Stimulated activated CD8-positive, alpha-beta memory T cell treated with anti-CD3 and anti-CD28 coated beads, Interleukin-12 subunit alpha, Interleukin-12 subunit beta, amount 100 ng/mL, for 24 hours (primary cell): ENCODE results near the gene CR1.
"Not testable (repeated sequence)": the region's sequence is repeated elsewhere in the genome, so short reads cannot be mapped to it uniquely, and the experiment has no call there.

Experiments used
- DNase-seq: peaks from one replicate; pipeline ENCODE4 v3.0.0-alpha.2; 2020; ENCODE audit errors: extremely low read depth

Gene CR1

DNA sequence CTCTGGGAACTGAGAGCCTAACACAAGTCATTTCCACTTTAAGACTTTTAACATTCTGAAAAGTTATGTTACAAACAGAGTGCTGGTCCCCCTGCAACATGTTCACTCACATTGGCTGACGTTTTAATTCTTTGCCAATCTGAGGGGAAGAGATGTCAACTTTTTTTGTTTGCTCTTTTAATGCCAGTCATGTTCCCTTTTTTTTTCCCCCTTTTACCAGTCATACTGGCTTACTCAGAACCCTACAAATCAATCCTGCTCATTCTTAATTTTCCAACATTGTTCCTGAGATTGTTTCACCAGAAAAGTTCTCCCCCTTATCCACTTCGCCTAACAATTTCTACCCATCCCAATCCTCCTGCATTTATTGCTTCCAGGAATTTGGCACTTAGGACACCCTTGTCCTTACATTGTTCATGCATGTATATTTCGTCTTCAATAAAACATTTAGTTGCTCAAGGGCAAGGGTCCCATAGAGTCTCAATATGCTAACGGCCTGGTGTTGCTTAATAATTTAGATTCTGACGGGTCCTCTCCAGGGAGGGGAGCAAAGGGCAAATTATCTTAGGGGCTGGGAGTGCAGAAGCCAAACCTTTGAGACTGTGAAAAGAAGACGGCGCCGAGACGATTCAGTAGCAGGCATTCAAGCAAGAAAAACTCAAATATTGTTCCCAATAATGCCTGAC lies 148.4 kb downstream of the CR1 start:
- no peak for DNase-seq

DNA sequence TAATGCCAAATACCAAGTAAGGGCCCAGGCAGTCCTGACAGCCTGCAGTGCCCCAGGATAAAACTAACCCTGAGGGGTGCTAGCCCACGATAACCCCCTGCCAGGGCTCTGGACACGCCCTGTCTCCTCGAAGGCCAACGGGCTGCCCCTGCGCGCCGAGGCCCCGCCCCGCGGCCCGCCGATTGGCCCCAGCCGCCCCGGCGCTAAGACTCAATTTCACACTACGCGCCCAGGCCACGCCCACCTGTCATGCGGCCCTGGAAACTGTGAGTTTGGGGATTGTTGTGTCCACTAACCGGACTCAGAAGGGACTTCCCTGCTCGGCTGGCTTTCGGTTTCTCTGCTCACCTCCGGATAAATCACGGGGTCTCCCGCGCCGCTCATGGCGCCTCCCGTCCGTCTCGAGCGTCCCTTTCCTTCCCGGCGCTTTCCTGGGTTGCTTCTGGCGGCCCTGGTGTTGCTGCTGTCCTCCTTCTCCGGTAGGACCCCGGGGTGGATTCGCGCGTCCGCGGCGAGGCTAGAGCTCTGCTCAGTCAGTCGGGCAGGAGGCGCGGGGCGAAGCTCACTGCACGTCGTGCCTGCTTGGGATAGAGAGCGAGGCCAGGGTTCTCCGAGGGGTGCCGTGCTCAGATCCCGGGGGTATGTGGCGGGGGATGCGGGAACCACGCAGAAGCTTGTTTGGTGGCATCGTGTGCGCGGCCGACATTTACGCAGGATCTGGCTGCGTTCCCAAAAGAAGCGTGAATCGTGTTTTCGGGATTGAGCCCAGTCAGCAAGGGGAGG lies 149.1 kb downstream of the CR1 start, which contains the start of gene CR1L:
TSS of gene CR1L (plus strand) at position 282 of the 783 bp plus-strand sequence. CDS start at position 383, 101 bp downstream.
- DNase-seq: peak; percentile 38

DNA sequence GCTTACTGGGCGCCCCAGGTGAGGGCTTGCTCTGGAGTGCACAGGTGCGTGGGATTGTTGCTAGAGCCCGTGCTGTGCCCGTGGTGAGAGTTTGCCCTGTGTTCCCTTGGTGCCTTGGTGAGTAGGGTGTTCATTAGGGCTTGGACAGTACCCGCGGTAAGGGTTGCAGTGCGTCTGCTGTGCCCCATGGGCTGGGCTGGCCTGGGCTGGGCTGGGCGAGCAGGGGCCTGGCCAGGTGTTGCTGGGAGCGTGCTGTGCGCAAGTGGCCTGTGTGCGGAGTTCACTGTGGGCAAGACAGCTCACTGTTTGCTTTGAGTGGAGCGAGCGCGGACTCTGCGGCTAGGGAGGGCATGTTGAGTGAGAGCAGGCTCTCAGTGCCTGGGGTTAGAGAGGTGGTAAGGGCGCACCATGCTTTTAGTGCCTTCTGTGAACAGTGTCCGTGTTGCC lies 149.7 kb downstream of the CR1 start:
- no peak for DNase-seq

DNA sequence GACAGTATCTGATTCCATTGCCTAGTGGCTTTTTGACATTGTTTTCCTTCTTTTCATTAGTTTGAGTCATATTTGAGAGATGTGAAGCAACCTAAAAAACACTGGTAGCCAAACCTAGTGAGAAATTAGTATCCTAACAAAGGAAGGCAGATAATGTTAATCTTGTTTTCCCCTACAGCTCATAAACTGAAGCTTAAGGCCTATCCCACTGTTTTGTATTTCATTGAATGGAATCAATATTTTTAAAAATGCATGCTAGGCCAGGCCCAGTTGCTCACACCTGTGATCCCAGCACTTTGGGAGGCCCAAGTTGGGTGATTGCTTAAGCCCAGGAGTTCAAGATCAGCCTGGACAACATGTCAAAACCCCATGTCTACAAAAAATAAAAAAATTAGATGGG lies 150.2 kb downstream of the CR1 start:
- no peak for DNase-seq

DNA sequence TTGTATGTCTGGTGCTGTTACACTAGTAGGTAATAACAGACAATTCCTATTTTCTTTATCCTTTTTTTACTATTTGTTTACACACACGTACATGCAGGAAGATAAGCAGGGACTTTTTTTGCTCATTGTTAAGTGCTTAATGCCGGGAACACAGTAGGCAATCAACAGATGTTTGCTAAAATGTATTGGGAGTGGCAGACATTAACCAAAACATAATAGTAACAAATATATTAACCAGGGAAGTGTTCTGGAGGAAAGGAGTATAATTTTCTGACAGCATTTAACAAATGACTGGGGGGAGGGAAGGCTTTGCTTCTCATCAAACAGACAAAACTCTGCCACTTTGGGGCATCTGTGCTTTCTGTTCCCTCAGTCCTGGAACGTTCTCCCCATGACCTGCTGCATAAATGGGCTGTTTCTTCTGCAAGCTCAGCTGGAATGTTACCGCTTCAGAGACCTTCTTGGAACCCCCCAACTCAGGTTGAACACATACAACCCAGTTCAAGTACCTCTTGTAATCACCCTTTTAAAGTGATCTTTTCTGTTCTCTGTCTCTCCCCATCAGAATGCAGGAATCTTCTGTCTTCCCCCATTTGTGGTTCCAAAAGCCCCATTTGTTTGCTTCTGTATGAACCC lies 151.1 kb downstream of the CR1 start:
- DNase-seq: no peak

DNA sequence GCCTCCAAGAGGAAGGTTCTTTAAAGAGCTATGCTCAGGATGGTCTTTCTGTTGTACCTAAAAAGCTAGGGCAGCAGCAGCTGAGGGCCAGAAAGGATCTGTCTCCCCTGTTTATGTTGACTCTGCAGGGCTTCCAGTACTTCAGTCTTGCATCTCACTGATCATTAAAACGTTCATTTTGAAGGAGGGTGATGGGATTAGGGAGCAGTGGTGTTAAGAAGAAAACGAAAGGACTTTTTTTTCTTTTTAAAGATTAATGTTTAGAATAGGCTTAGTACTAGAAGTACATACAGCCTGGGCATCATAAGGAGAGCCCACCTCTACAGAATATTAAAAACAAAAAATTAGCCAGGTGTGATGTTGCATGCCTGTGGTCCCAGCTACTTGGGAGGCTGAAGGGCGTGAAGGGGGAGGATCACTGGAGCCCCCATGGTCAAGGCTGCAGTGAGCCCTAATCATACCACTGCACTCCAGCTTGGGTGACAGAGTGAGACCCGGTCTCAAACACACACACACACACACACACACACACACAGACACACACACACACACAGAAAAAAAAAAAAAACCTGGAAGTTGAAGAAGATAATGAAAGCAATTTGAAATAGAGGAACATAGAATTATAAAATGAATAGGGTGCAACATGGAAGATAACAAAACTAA lies 151.8 kb downstream of the CR1 start:
- DNase-seq: no peak

DNA sequence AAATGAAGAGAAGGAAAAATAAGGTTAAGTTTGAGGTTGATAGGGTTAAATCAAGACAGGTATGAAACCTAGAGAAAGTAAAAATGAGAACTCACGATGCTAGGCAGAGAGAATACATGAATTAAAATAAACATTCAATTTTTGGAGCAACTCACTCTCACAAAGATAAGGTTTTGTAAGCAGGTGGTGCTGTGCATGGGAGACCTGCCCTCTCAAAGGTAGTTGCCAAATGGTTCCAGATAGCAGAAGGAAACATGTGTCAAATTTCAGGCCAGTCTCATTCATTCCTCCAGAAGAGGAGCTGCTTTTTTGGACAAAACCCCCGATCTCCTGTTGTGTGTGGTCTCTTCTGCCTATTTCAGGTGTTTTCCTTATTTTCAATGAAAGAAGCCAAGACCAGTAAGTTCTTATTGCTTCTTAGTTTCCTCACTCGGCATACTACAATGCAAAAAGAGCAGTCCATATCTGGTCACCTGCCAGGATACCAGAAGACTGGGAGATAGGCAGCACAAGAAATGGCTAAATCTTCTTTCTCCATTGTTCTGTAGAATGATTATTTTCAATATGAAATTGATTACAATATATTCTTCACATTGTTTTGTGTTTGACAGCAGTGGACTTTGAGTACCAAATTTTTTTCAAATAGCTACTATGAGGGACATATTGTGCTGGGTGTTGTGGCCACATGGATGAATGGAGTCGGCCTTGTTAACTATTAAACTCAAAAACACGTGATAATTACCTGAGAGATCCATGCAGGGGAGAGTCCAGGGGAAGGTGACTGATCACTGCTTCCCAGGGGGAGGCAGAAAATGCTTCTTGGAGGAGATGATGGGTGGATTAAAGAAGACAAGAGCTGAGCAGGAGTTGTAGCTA lies 152.6 kb downstream of the CR1 start:
- no peak for DNase-seq

DNA sequence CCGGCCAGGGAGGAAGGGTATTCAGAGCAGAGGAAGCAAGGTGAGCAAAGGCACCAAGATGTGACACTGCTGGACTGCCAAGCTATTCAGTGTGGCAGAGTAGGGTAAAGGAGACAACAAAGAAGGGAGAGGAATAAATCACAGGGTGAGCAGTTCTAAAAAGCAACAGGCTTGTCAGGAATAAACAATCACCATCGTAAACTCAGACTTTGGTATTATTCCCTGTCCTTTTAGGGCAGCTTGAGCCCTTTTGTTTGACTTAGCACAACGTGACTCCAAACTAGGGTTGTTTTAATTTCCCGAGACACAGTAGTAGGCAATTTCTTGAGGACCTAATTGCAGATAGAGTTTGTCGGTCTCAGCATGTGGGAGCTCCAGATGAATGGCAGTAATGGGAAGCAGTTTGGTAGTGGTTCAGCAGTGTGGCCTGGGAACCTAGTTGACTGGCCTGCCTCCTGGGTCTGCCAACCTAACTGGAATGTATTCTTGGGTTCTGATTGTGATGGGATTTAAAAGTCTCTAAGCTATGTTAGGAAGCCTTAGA lies 153.3 kb downstream of the CR1 start:
- no peak for DNase-seq

DNA sequence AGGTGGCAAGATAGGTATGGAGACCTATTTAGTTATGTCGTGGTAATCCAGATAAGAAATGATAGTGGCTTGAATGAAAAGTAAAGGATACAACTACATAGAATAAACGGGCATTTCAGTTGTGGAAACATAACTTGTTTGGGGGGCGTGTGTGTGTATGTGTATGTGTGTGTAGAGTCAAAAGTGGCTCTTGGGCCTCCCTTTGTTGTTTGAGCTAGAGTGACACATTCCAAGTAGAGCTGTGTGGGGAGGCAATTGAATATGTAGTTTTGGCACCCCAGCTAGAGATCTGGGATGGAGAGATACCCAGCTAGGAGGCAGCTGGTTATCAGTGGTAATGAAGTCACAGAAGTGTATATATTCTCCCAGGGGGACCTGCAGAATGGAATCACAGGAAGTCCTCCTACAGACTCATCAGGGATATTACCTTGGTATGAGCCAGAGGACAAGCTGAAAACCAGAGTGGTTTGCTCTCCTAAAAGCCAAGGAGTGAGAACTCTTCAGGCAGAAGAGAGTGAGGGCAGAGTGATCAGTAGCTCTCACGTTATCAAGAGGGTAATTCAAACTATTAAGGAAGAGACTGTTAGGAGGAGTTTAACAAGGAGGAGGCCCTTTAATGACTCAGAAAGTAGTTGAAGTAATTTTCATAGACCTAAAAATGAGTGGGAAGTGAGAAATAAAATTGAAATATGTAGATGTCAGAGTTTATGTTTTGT lies 154.1 kb downstream of the CR1 start:
- no peak for DNase-seq

DNA sequence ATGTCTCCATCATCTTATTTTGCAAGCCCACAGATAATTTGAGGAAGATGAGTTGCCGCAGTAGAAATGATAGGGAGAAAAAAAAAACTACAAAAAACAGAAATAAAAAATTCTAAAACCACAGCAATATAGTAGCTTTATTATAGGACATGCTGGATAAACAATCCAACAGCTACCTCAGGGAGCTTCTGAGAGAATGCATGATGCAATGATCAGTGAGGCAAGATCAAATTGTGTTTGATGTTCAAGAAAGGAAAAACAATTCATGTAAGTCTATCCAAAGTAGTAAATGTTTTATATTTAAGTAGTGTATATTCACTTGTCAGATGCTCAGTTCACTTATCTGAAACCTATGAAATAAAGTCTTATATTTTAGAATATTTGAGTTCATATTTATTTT lies 155.6 kb downstream of the CR1 start:
- no peak for DNase-seq

DNA sequence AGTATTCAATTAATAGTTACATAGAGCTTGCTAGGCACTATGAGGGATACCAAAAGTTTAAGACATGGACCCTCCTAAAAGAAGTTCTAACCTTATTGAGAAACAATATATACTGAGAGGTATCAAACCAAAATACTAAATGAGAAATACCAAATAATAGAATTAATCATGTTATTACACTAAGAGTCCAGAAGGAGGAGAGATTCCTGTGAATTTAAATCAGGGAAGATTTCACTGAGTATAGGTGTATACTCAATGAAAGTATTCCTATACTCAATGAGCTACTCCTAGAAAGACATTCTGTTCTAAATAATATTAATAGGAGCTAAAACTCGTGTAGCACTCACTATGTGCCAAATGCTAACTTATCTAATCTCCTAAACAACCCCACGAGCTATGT lies 158.4 kb downstream of the CR1 start:
- no peak for DNase-seq

DNA sequence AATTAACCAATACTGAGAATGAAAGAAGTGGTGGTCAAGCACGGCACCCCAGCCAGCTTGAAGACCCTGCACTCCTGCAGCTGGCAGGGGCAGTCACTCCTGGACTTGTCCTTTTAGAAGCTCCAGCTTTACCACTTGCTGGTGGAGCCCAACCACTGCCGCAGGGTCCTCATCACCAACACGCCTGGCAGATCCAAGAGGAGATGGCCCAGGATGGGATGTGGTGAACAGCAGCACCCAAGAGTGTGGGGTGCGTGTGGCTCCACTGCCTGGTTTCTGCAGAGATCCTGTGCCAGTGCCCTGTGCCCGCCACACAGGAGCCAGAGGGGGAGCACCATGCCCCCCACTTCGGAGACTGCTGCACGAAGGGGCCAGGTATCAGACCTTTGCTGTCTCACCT lies 162.5 kb downstream of the CR1 start:
- no peak for DNase-seq

DNA sequence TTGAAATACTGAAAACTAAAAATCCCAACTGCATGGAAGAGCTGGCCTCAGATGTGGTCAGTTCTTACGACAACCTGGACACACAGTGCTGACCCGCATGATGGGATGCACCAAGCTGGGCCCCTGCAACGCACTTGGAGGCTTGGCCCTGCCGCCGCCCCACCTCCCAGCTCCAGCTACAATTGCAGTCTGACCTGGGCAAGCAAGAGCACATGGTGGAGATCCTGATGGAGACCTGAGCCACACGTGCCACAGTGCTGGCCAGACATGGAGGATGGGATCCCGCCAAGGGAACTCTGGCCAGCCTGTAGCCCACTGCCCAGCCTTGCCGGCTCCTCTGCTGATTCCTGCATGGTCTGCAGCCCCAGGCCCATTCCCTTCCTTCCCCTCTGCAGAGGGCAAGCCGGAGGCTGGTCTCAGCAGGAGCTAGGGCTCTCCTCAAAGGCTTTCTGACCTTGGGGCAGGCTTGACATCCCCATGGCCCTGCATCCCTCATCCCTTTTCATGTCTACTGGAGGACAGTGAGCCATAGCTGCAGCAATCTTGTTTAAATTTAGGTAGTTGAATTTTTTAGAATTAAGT lies 163.0 kb downstream of the CR1 start:
- no peak for DNase-seq

DNA sequence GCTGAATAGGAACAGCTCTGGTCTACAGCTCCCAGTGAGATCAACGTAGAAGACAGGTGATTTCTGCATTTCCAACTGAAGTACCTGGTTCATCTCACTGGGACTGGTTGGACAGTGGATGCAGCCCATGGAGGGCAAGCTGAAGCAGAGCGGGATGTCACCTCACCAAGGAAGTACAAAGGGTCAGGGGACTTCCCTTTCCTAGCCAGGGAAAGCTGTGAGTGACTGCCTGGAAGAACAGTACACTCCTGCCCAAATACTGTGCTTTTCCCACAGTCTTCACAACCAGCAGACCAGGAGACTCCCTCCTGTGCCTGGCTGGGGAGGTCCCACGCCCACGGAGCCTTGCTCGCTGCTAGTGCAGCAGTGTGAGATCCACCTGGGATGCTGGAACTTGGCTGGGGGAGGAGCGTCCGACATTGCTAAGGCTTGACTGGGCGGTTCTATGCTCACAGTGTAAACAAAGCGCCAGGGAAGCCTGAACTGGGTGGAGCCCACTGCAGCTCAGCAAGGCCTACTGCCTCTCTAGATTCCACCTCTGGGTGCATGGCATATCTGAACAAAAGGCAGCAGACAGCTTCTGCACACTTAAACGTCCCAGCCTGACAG lies 163.7 kb downstream of the CR1 start:
- DNase-seq: no peak

DNA sequence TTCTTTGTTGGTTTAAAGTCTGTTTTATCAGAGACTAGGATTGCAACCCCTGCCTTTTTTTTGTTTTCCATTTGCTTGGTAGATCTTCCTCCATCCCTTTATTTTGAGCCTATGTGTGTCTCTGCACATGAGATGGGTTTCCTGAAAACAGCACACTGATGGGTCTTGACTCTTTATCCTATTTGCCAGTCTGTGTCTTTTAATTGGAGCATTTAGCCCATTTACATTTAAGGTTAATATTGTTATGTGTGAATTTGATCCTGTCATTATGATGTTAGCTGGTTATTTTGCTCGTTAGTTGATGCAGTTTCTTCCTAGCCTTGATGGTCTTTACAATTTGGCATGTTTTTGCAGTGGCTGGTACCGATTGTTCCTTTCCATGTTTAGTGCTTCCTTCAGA lies 165.5 kb downstream of the CR1 start:
- not testable (repeated sequence) for DNase-seq

DNA sequence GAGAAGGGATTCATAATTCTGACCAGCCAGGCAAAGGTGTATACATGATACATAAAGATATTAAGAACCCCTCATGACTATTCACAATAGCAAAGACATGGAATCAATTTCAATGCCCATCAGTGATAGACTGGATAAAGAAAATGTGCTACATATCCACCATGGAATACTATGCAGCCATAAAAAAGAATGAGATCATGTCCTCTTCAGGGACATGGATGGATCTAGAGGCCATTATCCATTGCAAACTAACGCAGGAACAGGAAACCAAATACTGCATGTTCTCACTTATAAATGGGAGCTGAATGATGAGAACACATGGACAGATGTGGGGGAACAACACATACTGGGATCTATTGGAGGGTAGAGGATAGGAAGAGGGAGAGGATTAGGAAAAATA lies 170.4 kb downstream of the CR1 start:
- DNase-seq: no peak

DNA sequence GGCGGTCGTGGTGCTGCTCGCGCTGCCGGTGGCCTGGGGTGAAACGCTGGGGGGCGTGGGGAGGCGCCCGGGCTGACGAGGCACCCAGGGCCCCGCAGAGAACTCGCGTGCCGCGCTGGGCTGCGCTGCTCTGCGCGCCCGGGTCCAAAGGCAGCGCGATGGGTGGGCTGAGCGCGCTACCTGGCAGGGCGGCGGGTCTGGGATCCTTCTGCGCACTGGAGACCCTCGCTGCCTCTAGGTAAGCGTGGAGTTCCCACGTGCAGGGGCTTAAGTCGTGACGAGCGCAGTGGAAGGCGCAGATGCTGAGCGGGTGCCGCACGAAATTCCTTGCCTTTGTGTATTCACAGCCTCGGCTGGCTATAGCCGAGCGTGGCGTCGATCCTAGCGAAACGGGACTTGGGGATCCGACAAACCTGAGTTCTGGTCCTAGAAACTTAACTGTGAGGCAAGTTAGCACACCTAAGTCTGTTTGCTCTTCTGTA lies 173.6 kb downstream of the CR1 start:
- no peak for DNase-seq

DNA sequence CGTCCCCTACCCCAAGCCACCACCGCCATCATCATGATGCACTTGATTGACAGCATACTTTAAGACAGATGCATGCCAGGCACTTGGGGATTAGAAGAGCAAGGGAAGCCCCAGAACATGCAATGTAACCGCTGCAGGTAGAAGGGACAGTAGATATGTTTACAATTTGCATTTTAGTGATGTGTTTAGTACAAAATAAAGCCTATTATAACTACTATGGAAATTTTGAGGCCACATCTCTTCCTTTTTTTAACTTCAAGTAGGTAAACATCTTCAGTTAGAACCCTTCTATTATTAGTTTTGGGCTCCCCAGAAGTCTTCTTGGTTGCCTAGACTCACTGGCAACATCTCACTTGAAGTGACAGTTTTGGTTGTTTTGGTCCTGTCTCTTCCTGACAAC lies 174.2 kb downstream of the CR1 start:
- no peak for DNase-seq

DNA sequence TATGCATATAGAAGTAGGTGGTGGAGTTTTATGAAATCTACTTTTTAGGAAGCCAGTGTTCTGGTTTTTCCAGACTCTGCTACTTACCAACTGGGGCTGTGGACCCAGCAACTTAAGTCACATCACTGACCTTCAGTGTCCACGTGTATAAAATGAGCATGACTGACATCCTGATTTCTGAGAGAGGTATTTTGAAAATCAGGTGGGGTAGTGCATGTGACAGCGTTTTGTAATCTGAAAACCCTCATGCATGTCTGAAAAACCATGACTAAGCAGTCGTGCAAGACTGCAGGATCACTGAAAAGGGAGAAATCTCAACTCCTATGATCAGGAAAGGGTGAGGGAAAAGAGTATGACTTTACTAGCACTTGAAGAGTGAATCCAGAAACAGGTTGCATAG lies 175.0 kb downstream of the CR1 start:
- no peak for DNase-seq
